DOHH2 (cell line): ENCODE data around the gene KLHL28.

Experiments used
- H3F3A ChIP-seq: fragments of 200-600 bp; sonication (generic), shearing (Covaris generic); 2 replicates; pipeline ENCODE4 v1.6.0; 2016; ENCODE audit warnings: antibody characterized with exemption, mild to moderate bottlenecking; ENCODE audit not compliant: control insufficient read depth, insufficient read depth
- H3K27ac ChIP-seq: fragments of 200-600 bp; sonication (generic); 2 replicates; pipeline ENCODE4 v1.5.1; 2014; ENCODE audit warnings: low read depth, mild to moderate bottlenecking, low read length, moderate library complexity
- H3K27me3 ChIP-seq: fragments of 200-600 bp; sonication (generic); 2 replicates; pipeline ENCODE4 v1.6.1; 2014; ENCODE audit warnings: mild to moderate bottlenecking, low read length, mixed read lengths; ENCODE audit not compliant: control insufficient read depth
- H3K36me3 ChIP-seq: fragments of 200-600 bp; sonication (generic); 2 replicates; pipeline ENCODE4 v1.6.1; 2014; ENCODE audit warnings: mild to moderate bottlenecking, low read length, moderate library complexity, mixed read lengths; ENCODE audit not compliant: control insufficient read depth
- H3K4me1 ChIP-seq: fragments of 200-600 bp; sonication (generic); 2 replicates; pipeline ENCODE4 v1.6.1; 2014; ENCODE audit warnings: mild to moderate bottlenecking, low read length, mixed read lengths; ENCODE audit not compliant: control insufficient read depth
- H3K4me2 ChIP-seq: fragments of 200-600 bp; sonication (generic); 2 replicates; pipeline ENCODE4 v1.6.0; 2014; ENCODE audit warnings: mild to moderate bottlenecking, low read length, moderate library complexity
- H3K4me3 ChIP-seq: fragments of 200-600 bp; sonication (generic); 2 replicates; pipeline ENCODE4 v1.5.1; 2014; ENCODE audit warnings: mild to moderate bottlenecking, low read length, mixed read lengths
- H3K79me2 ChIP-seq: fragments of 200-600 bp; sonication (generic); 2 replicates; pipeline ENCODE4 v1.6.1; 2014; ENCODE audit warnings: mild to moderate bottlenecking, low read length, mixed read lengths; ENCODE audit not compliant: control insufficient read depth
- H3K9me2 ChIP-seq: fragments of 200-600 bp; sonication (generic); replicated peaks from 2 replicates; pipeline ENCODE4 v1.6.1; 2014; ENCODE audit warnings: mild to moderate bottlenecking, low read length, mixed read lengths; ENCODE audit not compliant: control insufficient read depth
- H3K9me3 ChIP-seq: fragments of 200-600 bp; sonication (generic); 2 replicates; pipeline ENCODE4 v1.6.1; 2014; ENCODE audit warnings: antibody characterized with exemption, low read length, mixed read lengths; ENCODE audit not compliant: control insufficient read depth, insufficient read depth
- H4K20me1 ChIP-seq: fragments of 200-600 bp; sonication (generic); 2 replicates; pipeline ENCODE4 v1.6.0; 2014; ENCODE audit warnings: low read depth, mild to moderate bottlenecking, antibody characterized with exemption, low read length, moderate library complexity; ENCODE audit not compliant: control insufficient read depth, insufficient read depth
- EZH2phosphoT487 ChIP-seq: fragments of 200-600 bp; sonication (generic); IDR thresholded peaks from 2 replicates; pipeline ENCODE4 v1.6.1; 2017; ENCODE audit warnings: borderline replicate concordance, mild to moderate bottlenecking, antibody characterized with exemption, low read length, moderate library complexity, mixed read lengths
- TF ChIP-seq, protein P1 (sequence below): fragments of 200-600 bp; sonication (generic); IDR thresholded peaks from one replicate; pipeline ENCODE4 v1.5.1; 2014; ENCODE audit warnings: antibody characterized with exemption, mild to moderate bottlenecking, low read depth, low read length; ENCODE audit not compliant: poor library complexity, severe bottlenecking

KLHL28 gene

GRCh38 chr14:44979740-44980356 lies 18.1 kb upstream of the KLHL28 start:
- no peak overlapping the region for H3K4me2 ChIP-seq
- no peaks in the 10 kb centered on the region for H3K36me3 ChIP-seq
- TF ChIP-seq, protein P1, sequence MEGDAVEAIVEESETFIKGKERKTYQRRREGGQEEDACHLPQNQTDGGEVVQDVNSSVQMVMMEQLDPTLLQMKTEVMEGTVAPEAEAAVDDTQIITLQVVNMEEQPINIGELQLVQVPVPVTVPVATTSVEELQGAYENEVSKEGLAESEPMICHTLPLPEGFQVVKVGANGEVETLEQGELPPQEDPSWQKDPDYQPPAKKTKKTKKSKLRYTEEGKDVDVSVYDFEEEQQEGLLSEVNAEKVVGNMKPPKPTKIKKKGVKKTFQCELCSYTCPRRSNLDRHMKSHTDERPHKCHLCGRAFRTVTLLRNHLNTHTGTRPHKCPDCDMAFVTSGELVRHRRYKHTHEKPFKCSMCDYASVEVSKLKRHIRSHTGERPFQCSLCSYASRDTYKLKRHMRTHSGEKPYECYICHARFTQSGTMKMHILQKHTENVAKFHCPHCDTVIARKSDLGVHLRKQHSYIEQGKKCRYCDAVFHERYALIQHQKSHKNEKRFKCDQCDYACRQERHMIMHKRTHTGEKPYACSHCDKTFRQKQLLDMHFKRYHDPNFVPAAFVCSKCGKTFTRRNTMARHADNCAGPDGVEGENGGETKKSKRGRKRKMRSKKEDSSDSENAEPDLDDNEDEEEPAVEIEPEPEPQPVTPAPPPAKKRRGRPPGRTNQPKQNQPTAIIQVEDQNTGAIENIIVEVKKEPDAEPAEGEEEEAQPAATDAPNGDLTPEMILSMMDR = no peak
- no peak for TF ChIP-seq EZH2phosphoT487
- no peaks in the 10 kb centered on the region for H3K9me3 ChIP-seq
- no peak overlapping the region for H3K4me3 ChIP-seq
- peaks cover 4% of the 10 kb centered on the region for H3K4me1 ChIP-seq
- H3F3A ChIP-seq = 0 out of 2 replicates have a peak, but pooled peaks cover 2% of the 10 kb centered on the region
- H3K27me3 ChIP-seq = no peaks in the 10 kb centered on the region
- H3K79me2 ChIP-seq = peaks cover 63% of the 10 kb centered on the region
- no peaks in the 10 kb centered on the region for H3K9me2 ChIP-seq
- H3K27ac ChIP-seq = no peak overlapping the region
- H4K20me1 ChIP-seq = no peaks in the 10 kb centered on the region

DNA sequence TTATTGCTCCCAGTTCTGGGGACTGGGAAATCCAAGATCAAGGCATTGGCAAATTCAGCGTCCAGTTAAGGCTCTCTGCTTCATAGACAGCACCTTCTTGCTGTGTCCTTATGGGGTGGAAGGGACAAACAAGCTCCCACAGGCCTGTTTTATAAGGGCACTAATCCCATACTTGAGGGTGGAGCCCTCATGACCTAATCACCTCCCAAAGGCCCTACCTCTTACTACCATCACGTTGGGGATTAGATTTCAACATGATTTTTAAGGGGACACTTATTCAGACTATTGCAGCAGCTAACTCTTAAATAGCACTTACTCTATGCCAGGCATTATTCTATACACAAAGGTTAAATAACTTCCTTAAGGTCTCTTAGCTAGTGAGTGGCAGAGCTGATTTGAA lies 17.5 kb upstream of the KLHL28 start:
- Histone ChIP-seq H3K36me3 (no peaks in the 10 kb centered on the region), H3K4me1 (peaks cover 4% of the 10 kb centered on the region), H3K9me3 (no peaks in the 10 kb centered on the region), H3K4me3 (no peak overlapping the region), H3K4me2 (no peak overlapping the region), H4K20me1 (no peaks in the 10 kb centered on the region), H3K79me2 (peaks cover 68% of the 10 kb centered on the region), H3F3A (0 out of 2 replicates have a peak, but pooled peaks cover 2% of the 10 kb centered on the region), H3K27me3 (no peaks in the 10 kb centered on the region), H3K9me2 (no peaks in the 10 kb centered on the region), H3K27ac (no peak overlapping the region)
- no peak for TF ChIP-seq EZH2phosphoT487
- TF ChIP-seq, protein P1 = no peak

DNA sequence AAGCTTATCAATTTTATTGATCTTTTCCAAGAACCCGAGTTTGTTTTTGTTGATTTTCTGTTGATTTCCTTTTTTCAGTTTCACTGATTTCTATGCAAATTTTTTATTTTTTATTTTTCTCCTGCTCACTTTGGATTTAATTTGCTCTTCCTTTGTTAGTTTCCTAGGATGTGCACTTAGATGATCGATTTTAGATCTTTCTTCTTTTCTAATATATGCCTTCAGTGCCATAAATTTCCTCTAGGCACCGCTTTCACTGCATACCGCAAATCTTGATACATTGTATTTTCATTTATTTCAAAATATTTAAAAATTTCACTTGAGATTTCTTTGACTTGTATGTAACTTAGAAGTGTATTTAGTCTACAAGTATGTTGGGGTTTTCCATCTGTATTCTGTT lies 9.7 kb upstream of the KLHL28 start:
- TF ChIP-seq, protein P1 = no peak
- no peak for TF ChIP-seq EZH2phosphoT487
- peaks cover 2% of the 10 kb centered on the region; the same call in 1 of the 2 replicates for H3F3A ChIP-seq
- no peak overlapping the region for H3K4me3 ChIP-seq
- H3K9me2 ChIP-seq = no peaks in the 10 kb centered on the region
- no peaks in the 10 kb centered on the region for H4K20me1 ChIP-seq
- peaks cover 25% of the 10 kb centered on the region for H3K4me1 ChIP-seq
- peaks cover 98% of the 10 kb centered on the region for H3K79me2 ChIP-seq
- H3K9me3 ChIP-seq = peaks cover 5% of the 10 kb centered on the region; the same call in 1 of the 2 replicates
- H3K27ac ChIP-seq = no peak overlapping the region
- peaks cover 30% of the 10 kb centered on the region for H3K36me3 ChIP-seq
- no peak overlapping the region for H3K4me2 ChIP-seq
- no peaks in the 10 kb centered on the region for H3K27me3 ChIP-seq
